Thymus (tissue), 11 donors: Measurements from ENCODE around the gene ZNF770. TPM values are rescaled to one million over a fixed set of nuclear protein-coding genes. Genes with fewer than 3 reads are reported as not detected.

Experiments
- DNase-seq, 9 donors: peaks; one replicate each; pipeline ENCODE4 v3.0.0-alpha.2; 2013; ENCODE audit warnings: low spot score in 9 of 9, low read depth in 6 of 9, missing footprints in 1 of 9
- H3K27ac ChIP-seq, 2 donors: one replicate each; pipeline ENCODE4 v1.5.1; 2013; ENCODE audit warnings: control low read depth in 1 of 2, low read depth in 1 of 2, low read length in 1 of 2, mild to moderate bottlenecking in 1 of 2, moderate library complexity in 1 of 2
- H3K27me3 ChIP-seq, 2 donors: one replicate each; pipeline ENCODE4 v1.5.1; 2013; ENCODE audit warnings: low read length in 1 of 2; ENCODE audit not compliant: control insufficient read depth in 2 of 2, insufficient read depth in 1 of 2
- H3K36me3 ChIP-seq, 2 donors: one replicate each; pipeline ENCODE4 v1.5.1; 2013; ENCODE audit warnings: low read length in 1 of 2, mild to moderate bottlenecking in 1 of 2, moderate library complexity in 1 of 2; ENCODE audit not compliant: control insufficient read depth in 2 of 2, insufficient read depth in 2 of 2
- H3K4me1 ChIP-seq, 2 donors: one replicate each; pipeline ENCODE4 v1.5.1; 2013; ENCODE audit warnings: low read length in 2 of 2; ENCODE audit not compliant: control insufficient read depth in 2 of 2, insufficient read depth in 2 of 2
- H3K4me3 ChIP-seq, 2 donors: one replicate each; pipeline ENCODE4 v1.5.1; 2013; ENCODE audit warnings: low read length in 2 of 2, control low read depth in 1 of 2, mild to moderate bottlenecking in 1 of 2
- H3K9me3 ChIP-seq, 2 donors: one replicate each; pipeline ENCODE4 v1.5.1; 2013; ENCODE audit warnings: low read length in 1 of 2, mild to moderate bottlenecking in 1 of 2; ENCODE audit not compliant: control insufficient read depth in 2 of 2, insufficient read depth in 1 of 2
- WGBS: extraction: QIAGEN DNeasy Blood & Tissue Kit; methylation state at CpG from one replicate; pipeline ENCODE4 v1.1.7; 2013; 5-methylcytosine and 5-hydroxymethylcytosine counted together
- polyA plus RNA-seq: library from polyadenylated mRNA; stranded (reverse); fragments of 200-250 nt; gene quantifications from one replicate; pipeline ENCODE4 v1.2.3, GENCODE V29; 2013
- total RNA-seq: library from RNA; stranded (reverse); fragments of 120-200 nt; gene quantifications from one replicate; pipeline ENCODE4 v1.2.4, GENCODE V29; 2013
- donor health status: healthy.

ZNF770 gene
- total and polyA plus RNA-seq, 2 donors: 20.4 TPM

- Histone ChIP-seq H3K4me3 (no peak overlapping the region), H3K27me3 (no peaks in the 10 kb centered on the region), H3K27ac (no peak overlapping the region), H3K36me3 (no peaks in the 10 kb centered on the region), H3K4me1 (no peaks in the 10 kb centered on the region), H3K9me3 (no peaks in the 10 kb centered on the region)
- no peak for DNase-seq
- 93% methylated on average over 2 of the region's 2 CpGs for WGBS
These were observed 19.3 kb upstream of the ZNF770 start for GRCh38 chr15:35007397-35007796.

GRCh38 chr15:35005933-35006332 lies 17.8 kb upstream of the ZNF770 start:
- no peaks in the 10 kb centered on the region for H3K27me3 ChIP-seq
- no peak for DNase-seq
- H3K4me1 ChIP-seq: no peaks in the 10 kb centered on the region
- H3K4me3 ChIP-seq: no peak overlapping the region
- 95% methylated on average over 6 of the region's 6 CpGs for WGBS
- H3K36me3 ChIP-seq: no peaks in the 10 kb centered on the region
- no peak overlapping the region for H3K27ac ChIP-seq
- H3K9me3 ChIP-seq: no peaks in the 10 kb centered on the region

- no peak for DNase-seq
- H3K4me3 ChIP-seq: no peak overlapping the region
- H3K4me1 ChIP-seq: no peaks in the 10 kb centered on the region
- no peaks in the 10 kb centered on the region for H3K9me3 ChIP-seq
- no peaks in the 10 kb centered on the region for H3K27me3 ChIP-seq
- H3K27ac ChIP-seq: no peak overlapping the region
- WGBS: 89% methylated on average over 3 of the region's 3 CpGs
- H3K36me3 ChIP-seq: no peaks in the 10 kb centered on the region
These were observed 15.8 kb upstream of the ZNF770 start for GRCh38 chr15:35003928-35004327.

- H3K36me3 ChIP-seq: no peaks in the 10 kb centered on the region
- no peak overlapping the region for H3K4me3 ChIP-seq
- H3K9me3 ChIP-seq: no peaks in the 10 kb centered on the region
- H3K4me1 ChIP-seq: no peaks in the 10 kb centered on the region
- no peaks in the 10 kb centered on the region for H3K27me3 ChIP-seq
- no peak for DNase-seq
- H3K27ac ChIP-seq: no peak overlapping the region
- 35% methylated on average over 1 of the region's 1 CpG for WGBS
These were observed 12.4 kb upstream of the ZNF770 start for GRCh38 chr15:35000511-35000910.

GRCh38 chr15:34999906-35000305 lies 11.8 kb upstream of the ZNF770 start:
- WGBS: 96% methylated on average over 7 of the region's 7 CpGs
- Histone ChIP-seq H3K27ac (no peak overlapping the region), H3K4me1 (no peaks in the 10 kb centered on the region), H3K27me3 (no peaks in the 10 kb centered on the region), H3K4me3 (no peak overlapping the region), H3K9me3 (no peaks in the 10 kb centered on the region), H3K36me3 (no peaks in the 10 kb centered on the region)
- no peak for DNase-seq

- no peaks in the 10 kb centered on the region for H3K4me1 ChIP-seq
- H3K36me3 ChIP-seq: no peaks in the 10 kb centered on the region
- no peak overlapping the region for H3K4me3 ChIP-seq
- H3K27ac ChIP-seq: no peak overlapping the region
- H3K27me3 ChIP-seq: no peaks in the 10 kb centered on the region
- no peak for DNase-seq
- WGBS: 90% methylated on average over 1 of the region's 1 CpG
- H3K9me3 ChIP-seq: no peaks in the 10 kb centered on the region
These were observed 6.8 kb upstream of the ZNF770 start for GRCh38 chr15:34994925-34995324.

- Histone ChIP-seq H3K9me3 (no peaks in the 10 kb centered on the region), H3K27ac (no peak overlapping the region), H3K36me3 (no peaks in the 10 kb centered on the region), H3K4me1 (no peaks in the 10 kb centered on the region), H3K27me3 (no peaks in the 10 kb centered on the region), H3K4me3 (no peak overlapping the region)
- 95% methylated on average over 4 of the region's 4 CpGs for WGBS
- DNase-seq: no peak
These were observed 5.8 kb upstream of the ZNF770 start for GRCh38 chr15:34993877-34994276.

GRCh38 chr15:34993412-34993811 lies 5.3 kb upstream of the ZNF770 start:
- no peak overlapping the region for H3K27ac ChIP-seq

GRCh38 chr15:34987609-34988026 lies 469 bp downstream of the ZNF770 start:
- Histone ChIP-seq H3K27me3 (no peaks in the 10 kb centered on the region), H3K36me3 (peaks cover 0 to 4% of the 10 kb centered on the region in 2 donors), H3K4me3 (peak overlapping the region; percentile 80 to 98), H3K27ac (peak overlapping the region; percentile 88 to 94), H3K4me1 (peaks cover 10 to 11% of the 10 kb centered on the region in 2 donors), H3K9me3 (no peaks in the 10 kb centered on the region)
- WGBS: under 1% methylated on average over 16 of the region's 16 CpGs
- DNase-seq: no peak

More at GRCh38 chr15:34993412-34993811, 5.3 kb upstream of the ZNF770 start:
- H3K4me3 ChIP-seq: no peak overlapping the region
- H3K4me1 ChIP-seq: no peaks in the 10 kb centered on the region
- no peaks in the 10 kb centered on the region for H3K36me3 ChIP-seq
- WGBS: 95% methylated on average over 6 of the region's 6 CpGs
- no peaks in the 10 kb centered on the region for H3K9me3 ChIP-seq
- DNase-seq: no peak
- no peaks in the 10 kb centered on the region for H3K27me3 ChIP-seq
